Fibroblast of villous mesenchyme (primary cell): ENCODE measurements around the gene RNF141. TPM values are rescaled to one million over a fixed set of nuclear protein-coding genes. Genes with fewer than 3 reads are reported as not detected.

Experiments used
- DNase-seq: peaks from one replicate; pipeline ENCODE4 v3.0.0-alpha.2; 2010; ENCODE audit warnings: low read depth
- H3K4me3 ChIP-seq: 2 replicates; pipeline ENCODE4 v1.5.1; 2011; ENCODE audit warnings: low read depth, mild to moderate bottlenecking, low read length
- CTCF ChIP-seq: IDR thresholded peaks from 2 replicates; pipeline ENCODE4 v1.5.1; 2012; ENCODE audit warnings: low read depth, mild to moderate bottlenecking, low read length; ENCODE audit not compliant: insufficient read depth
- total RNA-seq: library from RNA; depleted of rRNA; stranded (reverse); fragments of >200 nt; gene quantifications from 2 replicates; pipeline ENCODE4 v1.2.3, GENCODE V29; 2012

The RNF141 gene
- total RNA-seq, 1 donor, result 31.1 TPM

- no peak for DNase-seq
- no peak overlapping the region for H3K4me3 ChIP-seq
- TF ChIP-seq CTCF, result no peak
Measured at GRCh38 chr11:10478574-10479550, 62.1 kb downstream of the RNF141 start.

- TF ChIP-seq CTCF, result no peak
- DNase-seq, result no peak
- no peak overlapping the region for H3K4me3 ChIP-seq
Measured at GRCh38 chr11:10478066-10478465, 62.9 kb downstream of the RNF141 start.

GRCh38 chr11:10477690-10478046 lies 63.3 kb downstream of the RNF141 start:
- no peak overlapping the region for H3K4me3 ChIP-seq
- TF ChIP-seq CTCF, result no peak
- no peak for DNase-seq

- no peak for DNase-seq
- H3K4me3 ChIP-seq, result no peak overlapping the region
- TF ChIP-seq CTCF, result no peak
Measured at GRCh38 chr11:10476927-10477689, 63.9 kb downstream of the RNF141 start.

GRCh38 chr11:10476342-10476741 lies 64.6 kb downstream of the RNF141 start:
- TF ChIP-seq CTCF, result no peak
- no peak overlapping the region for H3K4me3 ChIP-seq
- no peak for DNase-seq

- TF ChIP-seq CTCF, result no peak
- no peak overlapping the region for H3K4me3 ChIP-seq
- DNase-seq, result no peak
Measured at GRCh38 chr11:10474551-10474950, 66.4 kb downstream of the RNF141 start.
